ENCODE measurements around the gene KLHL24. TPM values are rescaled to one million over a fixed set of nuclear protein-coding genes. Genes with fewer than 3 reads are reported as not detected.

Gene KLHL24
- total and polyA plus RNA-seq, 2 of the 4 experiments (the other 2 are of a cell fraction), result 5.7 to 25.6 TPM

DNA sequence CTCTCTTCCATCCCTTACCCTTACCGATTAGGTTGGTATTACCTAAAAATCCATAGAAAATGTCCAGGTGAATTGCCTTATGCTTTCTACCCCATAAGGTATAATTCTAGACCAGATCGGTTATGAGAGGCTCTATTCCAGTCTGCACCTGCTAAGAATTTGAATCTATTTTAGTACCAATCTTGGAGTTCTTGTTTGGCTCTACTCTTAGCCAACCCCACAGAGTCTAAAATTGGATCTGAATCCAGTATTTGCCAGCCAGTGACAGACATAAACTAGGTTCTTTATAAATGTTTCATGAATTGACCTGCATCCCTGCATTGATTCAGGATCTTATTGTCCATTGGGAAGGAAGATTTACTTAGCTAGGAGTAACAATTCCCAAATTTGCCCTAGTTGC lies 6.5 kb downstream of the KLHL24 start:
- dilution Hi-C loops (cut with HindIII; ENCODE audit: low sequenced_read_pairs, unreplicated experiment), result no loop called here
- BruUV-seq (replicated peaks), result no TSS peak

More for the DNA sequence above, 6.5 kb downstream of the KLHL24 start:
- no peak overlapping the region for H3K4me2 ChIP-seq (ENCODE audit: low read depth, low read length)
- no peak overlapping the region for H4K8ac ChIP-seq (ENCODE audit: low read depth in 2 of 2, low read length in 2 of 2)
- no peak overlapping the region for H2BK120ac ChIP-seq (ENCODE audit: low read depth, low read length)
- no peaks in the 10 kb centered on the region for H3K4me1 ChIP-seq (ENCODE audit: control insufficient read depth, insufficient read depth, low read length)
- H3K27me3 ChIP-seq (ENCODE audit: control insufficient read depth, insufficient read depth, low read length), result no peaks in the 10 kb centered on the region
- no peak overlapping the region for H2AFZ ChIP-seq (replicated peaks; ENCODE audit: low read length, poor library complexity)
- POLR2A ChIA-PET (ENCODE audit: unreplicated experiment), result interaction anchor here (0.6 kb wide), 1 partner anchor 87 kb away, joined by 5 read pairs; no protein-coding TSS in a partner anchor
- in situ Hi-C loops (cut with MboI; ENCODE audit: low sequenced_read_pairs) (no loop called here), intact Hi-C loops (cut with micrococcal nuclease) (no loop called here)
- CTCF ChIA-PET, result interaction anchor here (0.6 kb wide), 1 partner anchor 114 kb away, joined by 4 read pairs; no protein-coding TSS in a partner anchor
- H4K5ac ChIP-seq (ENCODE audit: low read depth, low read length), result no peak overlapping the region
- no peak overlapping the region for H3K14ac ChIP-seq (replicated peaks; ENCODE audit: low read depth, low read length)
- no peak overlapping the region for H3K18ac ChIP-seq (ENCODE audit: low read depth, low read length)
- H3K9me3 ChIP-seq (ENCODE audit: control insufficient read depth, insufficient read depth, low read length), result no peaks in the 10 kb centered on the region
- no peak overlapping the region for H3K4me3 ChIP-seq (ENCODE audit: insufficient read depth, low read depth, low read length)
- H3K23ac ChIP-seq (ENCODE audit: low read depth, low read length), result no peak overlapping the region
- no peak overlapping the region for H3K56ac ChIP-seq (ENCODE audit: extremely low read depth, insufficient read depth, low read length)
- H3K9me1 ChIP-seq (ENCODE audit: insufficient read depth, low read length), result no peaks in the 10 kb centered on the region
- no peak overlapping the region for H2AK9ac ChIP-seq (replicated peaks; ENCODE audit: low read depth, low read length, poor library complexity)
- TF ChIP-seq RCOR1 (IDR thresholded peaks at IDR 0.05; ENCODE audit: insufficient replicate concordance, low read length) (no peak), CHD1 (IDR thresholded peaks at IDR 0.05; ENCODE audit: low read depth, low read length) (no peak), MAZ (IDR thresholded peaks at IDR 0.05; ENCODE audit: borderline replicate concordance, low read depth, low read length) (no peak), MXI1 (IDR thresholded peaks at IDR 0.05; ENCODE audit: borderline replicate concordance, low read depth, low read length) (no peak), POLR2A (IDR thresholded peaks at IDR 0.05; ENCODE audit: low read depth, low read length) (no peak), FOS (IDR thresholded peaks at IDR 0.05; ENCODE audit: low read depth, low read length) (no peak), MAFK (IDR thresholded peaks at IDR 0.05; ENCODE audit: low read depth, low read length) (no peak)
- TF ChIP-seq, protein P1, sequence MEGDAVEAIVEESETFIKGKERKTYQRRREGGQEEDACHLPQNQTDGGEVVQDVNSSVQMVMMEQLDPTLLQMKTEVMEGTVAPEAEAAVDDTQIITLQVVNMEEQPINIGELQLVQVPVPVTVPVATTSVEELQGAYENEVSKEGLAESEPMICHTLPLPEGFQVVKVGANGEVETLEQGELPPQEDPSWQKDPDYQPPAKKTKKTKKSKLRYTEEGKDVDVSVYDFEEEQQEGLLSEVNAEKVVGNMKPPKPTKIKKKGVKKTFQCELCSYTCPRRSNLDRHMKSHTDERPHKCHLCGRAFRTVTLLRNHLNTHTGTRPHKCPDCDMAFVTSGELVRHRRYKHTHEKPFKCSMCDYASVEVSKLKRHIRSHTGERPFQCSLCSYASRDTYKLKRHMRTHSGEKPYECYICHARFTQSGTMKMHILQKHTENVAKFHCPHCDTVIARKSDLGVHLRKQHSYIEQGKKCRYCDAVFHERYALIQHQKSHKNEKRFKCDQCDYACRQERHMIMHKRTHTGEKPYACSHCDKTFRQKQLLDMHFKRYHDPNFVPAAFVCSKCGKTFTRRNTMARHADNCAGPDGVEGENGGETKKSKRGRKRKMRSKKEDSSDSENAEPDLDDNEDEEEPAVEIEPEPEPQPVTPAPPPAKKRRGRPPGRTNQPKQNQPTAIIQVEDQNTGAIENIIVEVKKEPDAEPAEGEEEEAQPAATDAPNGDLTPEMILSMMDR (conservative IDR thresholded peaks at IDR 0.05; ENCODE audit: low read depth, low read length), result no peak
- TF ChIP-seq, protein P2, sequence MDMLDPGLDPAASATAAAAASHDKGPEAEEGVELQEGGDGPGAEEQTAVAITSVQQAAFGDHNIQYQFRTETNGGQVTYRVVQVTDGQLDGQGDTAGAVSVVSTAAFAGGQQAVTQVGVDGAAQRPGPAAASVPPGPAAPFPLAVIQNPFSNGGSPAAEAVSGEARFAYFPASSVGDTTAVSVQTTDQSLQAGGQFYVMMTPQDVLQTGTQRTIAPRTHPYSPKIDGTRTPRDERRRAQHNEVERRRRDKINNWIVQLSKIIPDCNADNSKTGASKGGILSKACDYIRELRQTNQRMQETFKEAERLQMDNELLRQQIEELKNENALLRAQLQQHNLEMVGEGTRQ (IDR thresholded peaks at IDR 0.05; ENCODE audit: low read depth, low read length), result no peak
- TF ChIP-seq, protein P3, sequence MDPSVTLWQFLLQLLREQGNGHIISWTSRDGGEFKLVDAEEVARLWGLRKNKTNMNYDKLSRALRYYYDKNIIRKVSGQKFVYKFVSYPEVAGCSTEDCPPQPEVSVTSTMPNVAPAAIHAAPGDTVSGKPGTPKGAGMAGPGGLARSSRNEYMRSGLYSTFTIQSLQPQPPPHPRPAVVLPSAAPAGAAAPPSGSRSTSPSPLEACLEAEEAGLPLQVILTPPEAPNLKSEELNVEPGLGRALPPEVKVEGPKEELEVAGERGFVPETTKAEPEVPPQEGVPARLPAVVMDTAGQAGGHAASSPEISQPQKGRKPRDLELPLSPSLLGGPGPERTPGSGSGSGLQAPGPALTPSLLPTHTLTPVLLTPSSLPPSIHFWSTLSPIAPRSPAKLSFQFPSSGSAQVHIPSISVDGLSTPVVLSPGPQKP (IDR thresholded peaks at IDR 0.05; ENCODE audit: borderline replicate concordance, low read depth, low read length), result no peak
- H3K27ac ChIP-seq (ENCODE audit: insufficient read depth, low read length), result no peak overlapping the region
- DNase-seq (no peak), ATAC-seq (ENCODE audit: low read depth) (no peak)
- WGBS, 2 experiments (ENCODE audit: extremely low coverage in 2 of 2, insufficient read length in 1 of 2), result 100% methylated on average over 1 of the region's 2 CpGs; no CpG with 5 or more reads in 1 of the 2 experiments
- H4K20me1 ChIP-seq (ENCODE audit: insufficient read depth, low read length), result peaks cover 4% of the 10 kb centered on the region; the same call in 1 of the 2 replicates
- no peak overlapping the region for H3K9ac ChIP-seq (ENCODE audit: low read depth, low read length)
- H3K36me3 ChIP-seq (ENCODE audit: control insufficient read depth, insufficient read depth, low read length), result 0 out of 2 replicates have a peak, but pooled peaks cover 3% of the 10 kb centered on the region
- H3K79me1 ChIP-seq (ENCODE audit: low read depth in 1 of 2, low read length in 2 of 2), result peaks cover 1 to 8% of the 10 kb centered on the region in 2 experiments; a peak in 2 of 4 replicates
- no peak overlapping the region for H2AK5ac ChIP-seq (ENCODE audit: low read depth, low read length)
- no peak overlapping the region for H4K91ac ChIP-seq (ENCODE audit: insufficient read depth, low read depth, low read length)
- H2BK5ac ChIP-seq (ENCODE audit: low read depth, low read length, poor library complexity, severe bottlenecking), result no peak overlapping the region
- no peak overlapping the region for H2BK20ac ChIP-seq (ENCODE audit: low read depth, low read length)
- no peak overlapping the region for H3K4ac ChIP-seq (ENCODE audit: low read depth, low read length)
- H2BK15ac ChIP-seq (ENCODE audit: low read depth, low read length), result no peak overlapping the region
